DOHH2 (cell line): ENCODE data around the gene CALR.

Experiments
- H3F3A ChIP-seq: fragments of 200-600 bp; sonication (generic), shearing (Covaris generic); 2 replicates; pipeline ENCODE4 v1.6.0; 2016; ENCODE audit warnings: antibody characterized with exemption, mild to moderate bottlenecking; ENCODE audit not compliant: control insufficient read depth, insufficient read depth
- H3K27ac ChIP-seq: fragments of 200-600 bp; sonication (generic); 2 replicates; pipeline ENCODE4 v1.5.1; 2014; ENCODE audit warnings: low read depth, mild to moderate bottlenecking, low read length, moderate library complexity
- H3K27me3 ChIP-seq: fragments of 200-600 bp; sonication (generic); 2 replicates; pipeline ENCODE4 v1.6.1; 2014; ENCODE audit warnings: mild to moderate bottlenecking, low read length, mixed read lengths; ENCODE audit not compliant: control insufficient read depth
- H3K36me3 ChIP-seq: fragments of 200-600 bp; sonication (generic); 2 replicates; pipeline ENCODE4 v1.6.1; 2014; ENCODE audit warnings: mild to moderate bottlenecking, low read length, moderate library complexity, mixed read lengths; ENCODE audit not compliant: control insufficient read depth
- H3K4me1 ChIP-seq: fragments of 200-600 bp; sonication (generic); 2 replicates; pipeline ENCODE4 v1.6.1; 2014; ENCODE audit warnings: mild to moderate bottlenecking, low read length, mixed read lengths; ENCODE audit not compliant: control insufficient read depth
- H3K4me2 ChIP-seq: fragments of 200-600 bp; sonication (generic); 2 replicates; pipeline ENCODE4 v1.6.0; 2014; ENCODE audit warnings: mild to moderate bottlenecking, low read length, moderate library complexity
- H3K4me3 ChIP-seq: fragments of 200-600 bp; sonication (generic); 2 replicates; pipeline ENCODE4 v1.5.1; 2014; ENCODE audit warnings: mild to moderate bottlenecking, low read length, mixed read lengths
- H3K79me2 ChIP-seq: fragments of 200-600 bp; sonication (generic); 2 replicates; pipeline ENCODE4 v1.6.1; 2014; ENCODE audit warnings: mild to moderate bottlenecking, low read length, mixed read lengths; ENCODE audit not compliant: control insufficient read depth
- H3K9me2 ChIP-seq: fragments of 200-600 bp; sonication (generic); replicated peaks from 2 replicates; pipeline ENCODE4 v1.6.1; 2014; ENCODE audit warnings: mild to moderate bottlenecking, low read length, mixed read lengths; ENCODE audit not compliant: control insufficient read depth
- H3K9me3 ChIP-seq: fragments of 200-600 bp; sonication (generic); 2 replicates; pipeline ENCODE4 v1.6.1; 2014; ENCODE audit warnings: antibody characterized with exemption, low read length, mixed read lengths; ENCODE audit not compliant: control insufficient read depth, insufficient read depth
- H4K20me1 ChIP-seq: fragments of 200-600 bp; sonication (generic); 2 replicates; pipeline ENCODE4 v1.6.0; 2014; ENCODE audit warnings: low read depth, mild to moderate bottlenecking, antibody characterized with exemption, low read length, moderate library complexity; ENCODE audit not compliant: control insufficient read depth, insufficient read depth
- EZH2phosphoT487 ChIP-seq: fragments of 200-600 bp; sonication (generic); IDR thresholded peaks from 2 replicates; pipeline ENCODE4 v1.6.1; 2017; ENCODE audit warnings: borderline replicate concordance, mild to moderate bottlenecking, antibody characterized with exemption, low read length, moderate library complexity, mixed read lengths
- TF ChIP-seq, protein P1 (sequence below): fragments of 200-600 bp; sonication (generic); IDR thresholded peaks from one replicate; pipeline ENCODE4 v1.5.1; 2014; ENCODE audit warnings: antibody characterized with exemption, mild to moderate bottlenecking, low read depth, low read length; ENCODE audit not compliant: poor library complexity, severe bottlenecking

The CALR gene

DNA sequence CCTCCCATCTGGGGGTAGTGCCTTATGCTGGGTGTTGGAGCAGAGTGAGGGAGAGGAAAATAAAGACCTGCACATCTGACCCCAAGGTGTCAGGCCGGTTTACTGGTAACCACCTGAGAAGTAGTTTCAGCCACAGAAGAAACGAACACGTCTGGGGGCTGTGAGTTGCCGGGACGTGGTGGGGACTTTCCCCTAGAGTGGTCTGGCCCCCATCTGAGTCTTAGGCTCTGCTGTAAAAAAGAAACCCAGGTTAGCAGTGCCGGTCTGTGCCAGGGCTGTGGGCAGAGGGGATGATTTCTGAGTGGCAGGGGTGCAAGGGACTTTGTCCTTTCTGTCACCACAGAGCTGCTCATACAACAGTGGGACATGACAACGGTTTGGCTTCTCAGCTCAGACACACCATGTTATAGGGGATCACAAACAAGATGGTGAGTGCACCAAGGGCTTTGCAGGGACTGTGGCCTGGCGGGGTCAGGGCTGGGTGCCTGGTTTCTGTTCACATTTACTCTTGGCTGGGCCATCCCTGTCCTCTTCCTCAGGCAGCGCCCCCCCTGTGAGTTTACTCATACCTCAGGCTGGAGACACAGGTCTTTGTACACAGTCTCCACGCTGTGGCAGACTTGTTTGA is 38.4 kb upstream of the CALR start:
- Histone ChIP-seq H3K79me2 (no peaks in the 10 kb centered on the region), H3K4me1 (no peaks in the 10 kb centered on the region), H3K9me3 (no peaks in the 10 kb centered on the region), H3K4me2 (no peak overlapping the region), H3K4me3 (no peak overlapping the region), H3F3A (no peaks in the 10 kb centered on the region), H3K9me2 (no peaks in the 10 kb centered on the region), H4K20me1 (0 out of 2 replicates have a peak, but pooled peaks cover 2% of the 10 kb centered on the region), H3K27me3 (no peaks in the 10 kb centered on the region), H3K36me3 (peaks cover 24% of the 10 kb centered on the region), H3K27ac (no peak overlapping the region)
- TF ChIP-seq, protein P1, sequence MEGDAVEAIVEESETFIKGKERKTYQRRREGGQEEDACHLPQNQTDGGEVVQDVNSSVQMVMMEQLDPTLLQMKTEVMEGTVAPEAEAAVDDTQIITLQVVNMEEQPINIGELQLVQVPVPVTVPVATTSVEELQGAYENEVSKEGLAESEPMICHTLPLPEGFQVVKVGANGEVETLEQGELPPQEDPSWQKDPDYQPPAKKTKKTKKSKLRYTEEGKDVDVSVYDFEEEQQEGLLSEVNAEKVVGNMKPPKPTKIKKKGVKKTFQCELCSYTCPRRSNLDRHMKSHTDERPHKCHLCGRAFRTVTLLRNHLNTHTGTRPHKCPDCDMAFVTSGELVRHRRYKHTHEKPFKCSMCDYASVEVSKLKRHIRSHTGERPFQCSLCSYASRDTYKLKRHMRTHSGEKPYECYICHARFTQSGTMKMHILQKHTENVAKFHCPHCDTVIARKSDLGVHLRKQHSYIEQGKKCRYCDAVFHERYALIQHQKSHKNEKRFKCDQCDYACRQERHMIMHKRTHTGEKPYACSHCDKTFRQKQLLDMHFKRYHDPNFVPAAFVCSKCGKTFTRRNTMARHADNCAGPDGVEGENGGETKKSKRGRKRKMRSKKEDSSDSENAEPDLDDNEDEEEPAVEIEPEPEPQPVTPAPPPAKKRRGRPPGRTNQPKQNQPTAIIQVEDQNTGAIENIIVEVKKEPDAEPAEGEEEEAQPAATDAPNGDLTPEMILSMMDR = no peak
- no peak for TF ChIP-seq EZH2phosphoT487

DNA sequence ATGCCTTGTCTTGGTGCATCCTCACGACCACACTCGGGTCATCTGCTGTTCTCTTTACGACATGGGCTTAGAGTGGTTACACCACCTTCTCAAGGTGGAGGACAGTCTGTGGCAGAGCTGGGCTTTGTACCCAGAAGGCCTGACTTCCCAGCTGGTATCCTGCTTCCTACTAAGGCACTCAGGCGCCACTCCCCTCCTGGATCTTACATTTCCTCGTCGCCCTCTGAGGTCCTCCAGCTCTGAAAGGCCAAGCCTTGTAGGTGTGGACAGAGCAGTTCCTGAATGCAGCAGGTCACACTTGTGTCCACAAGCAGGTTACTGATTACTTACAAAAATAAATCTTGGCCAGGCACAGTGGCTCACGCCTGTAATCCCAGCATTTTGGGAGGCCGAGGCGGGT is 31.2 kb upstream of the CALR start:
- Histone ChIP-seq H3K27ac (no peak overlapping the region), H3K79me2 (no peaks in the 10 kb centered on the region)

DNA sequence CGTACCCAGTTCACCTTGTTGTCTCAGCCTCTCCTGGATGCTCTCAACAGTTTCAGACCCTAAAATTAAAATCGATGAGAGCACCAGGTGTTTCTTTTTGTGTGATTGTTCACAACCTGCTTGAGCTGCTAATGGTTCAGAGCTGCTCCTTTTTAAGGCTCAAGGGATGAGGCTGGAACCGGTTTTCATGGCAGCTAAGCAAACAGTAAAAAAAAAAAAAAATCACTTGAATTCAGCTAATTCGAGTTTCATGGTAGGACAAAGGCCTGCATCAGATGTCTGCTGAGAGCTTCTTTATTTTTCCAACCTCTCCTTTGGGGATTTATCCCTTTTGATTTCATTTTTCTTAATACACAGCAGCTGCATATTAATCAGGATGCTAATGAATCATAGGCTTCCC is 25.8 kb upstream of the CALR start:
- Histone ChIP-seq H3K4me3 (no peak overlapping the region), H3K9me3 (no peaks in the 10 kb centered on the region), H3K9me2 (no peaks in the 10 kb centered on the region), H3F3A (no peaks in the 10 kb centered on the region), H3K79me2 (no peaks in the 10 kb centered on the region), H4K20me1 (no peaks in the 10 kb centered on the region), H3K4me2 (no peak overlapping the region), H3K36me3 (no peaks in the 10 kb centered on the region), H3K27me3 (no peaks in the 10 kb centered on the region), H3K4me1 (no peaks in the 10 kb centered on the region), H3K27ac (no peak overlapping the region)
- TF ChIP-seq, protein P1 = no peak
- no peak for TF ChIP-seq EZH2phosphoT487

More for the DNA sequence above, 31.2 kb upstream of the CALR start:
- Histone ChIP-seq H3K9me3 (no peaks in the 10 kb centered on the region), H3K36me3 (no peaks in the 10 kb centered on the region), H3K4me3 (no peak overlapping the region), H3K9me2 (no peaks in the 10 kb centered on the region), H4K20me1 (0 out of 2 replicates have a peak, but pooled peaks cover 2% of the 10 kb centered on the region), H3K4me1 (no peaks in the 10 kb centered on the region), H3F3A (no peaks in the 10 kb centered on the region), H3K4me2 (no peak overlapping the region), H3K27me3 (no peaks in the 10 kb centered on the region)
- TF ChIP-seq, protein P1 = no peak
- no peak for TF ChIP-seq EZH2phosphoT487
